Right hindlimb (tissue), 1 donor: Measurements from ENCODE around the gene PROS1.
"Not testable (repeated sequence)": the region's sequence is repeated elsewhere in the genome, so short reads cannot be mapped to it uniquely, and the experiment has no call there.

Source experiments
- DNase-seq: peaks from one replicate; pipeline ENCODE4 v3.0.0-alpha.2; 2018

PROS1 gene

DNA sequence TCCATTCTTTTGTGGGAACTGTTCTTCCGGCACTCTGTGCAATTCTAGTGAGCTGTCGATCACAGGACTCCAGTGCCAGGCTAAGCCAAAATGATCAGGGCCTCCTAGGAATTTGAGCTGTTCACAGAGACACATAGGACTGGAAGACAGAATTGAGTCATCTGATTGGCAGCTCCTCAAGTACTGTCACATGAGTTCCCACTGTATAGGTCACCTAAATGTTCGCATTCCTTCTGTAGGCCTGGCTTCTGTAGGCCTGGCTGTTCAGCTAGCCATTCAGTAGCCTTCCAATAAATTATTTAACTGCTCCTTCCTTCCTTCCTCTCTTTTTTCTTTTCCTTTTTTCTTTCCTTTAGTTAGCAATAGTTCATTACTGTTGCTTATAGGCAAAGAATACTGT lies 4.3 kb downstream of the PROS1 start:
- DNase-seq, result no peak

DNA sequence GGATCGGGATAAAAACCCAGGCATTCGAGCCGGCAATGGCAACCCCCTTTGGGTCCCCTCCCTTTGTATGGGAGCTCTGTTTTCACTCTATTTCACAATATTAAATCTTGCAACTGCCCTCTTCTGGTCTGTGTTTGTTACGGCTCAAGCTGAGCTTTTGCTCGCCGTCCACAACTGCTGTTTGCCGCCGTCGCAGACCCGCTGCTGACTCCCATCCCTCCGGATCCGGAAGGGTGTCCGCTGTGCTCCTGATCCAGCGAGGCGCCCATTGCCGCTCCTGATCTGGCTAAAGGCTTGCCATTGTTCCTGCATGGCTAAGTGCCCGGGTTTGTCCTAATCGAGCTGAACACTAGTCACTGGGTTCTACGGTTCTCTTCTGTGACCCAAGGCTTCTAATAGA lies 8.6 kb downstream of the PROS1 start:
- DNase-seq, result not testable (repeated sequence)

DNA sequence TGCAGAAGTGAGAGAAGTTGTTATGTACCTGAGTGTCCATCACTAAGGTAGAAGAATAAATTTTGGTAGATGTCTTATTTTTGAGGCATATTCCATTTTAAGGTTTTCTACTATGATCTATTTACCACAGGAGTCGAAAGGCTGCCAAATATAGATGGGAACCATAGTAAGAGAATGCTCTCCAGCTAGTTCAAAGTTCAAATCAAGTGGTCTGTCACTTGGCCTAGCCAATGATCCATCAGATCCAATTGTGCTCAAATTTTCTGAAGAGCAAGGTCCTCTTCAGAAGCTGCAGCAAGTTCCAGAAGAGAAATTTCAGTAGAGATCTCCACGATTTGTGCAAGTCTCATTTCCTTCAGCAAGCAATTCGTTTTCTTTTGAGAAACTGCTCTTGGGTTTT lies 10.9 kb downstream of the PROS1 start:
- no peak for DNase-seq

DNA sequence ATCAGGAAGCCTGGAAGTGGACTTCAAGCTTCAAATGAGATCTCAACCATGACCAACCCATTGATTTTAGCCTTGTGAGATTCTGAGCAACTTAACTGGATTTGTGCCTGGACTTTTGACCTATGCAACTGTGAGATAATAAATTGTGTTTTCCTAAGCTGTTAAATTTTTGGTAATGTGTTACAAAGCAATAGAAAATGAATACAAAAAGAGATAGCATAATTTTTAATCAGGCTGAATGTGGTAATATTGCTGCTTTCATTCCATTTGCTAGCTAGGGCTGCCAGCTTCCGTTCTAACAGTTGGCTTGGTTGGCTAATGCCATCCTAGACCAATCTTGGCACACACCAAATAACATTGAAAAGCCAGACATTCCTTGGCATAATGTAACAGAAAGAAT lies 12.2 kb downstream of the PROS1 start:
- no peak for DNase-seq

DNA sequence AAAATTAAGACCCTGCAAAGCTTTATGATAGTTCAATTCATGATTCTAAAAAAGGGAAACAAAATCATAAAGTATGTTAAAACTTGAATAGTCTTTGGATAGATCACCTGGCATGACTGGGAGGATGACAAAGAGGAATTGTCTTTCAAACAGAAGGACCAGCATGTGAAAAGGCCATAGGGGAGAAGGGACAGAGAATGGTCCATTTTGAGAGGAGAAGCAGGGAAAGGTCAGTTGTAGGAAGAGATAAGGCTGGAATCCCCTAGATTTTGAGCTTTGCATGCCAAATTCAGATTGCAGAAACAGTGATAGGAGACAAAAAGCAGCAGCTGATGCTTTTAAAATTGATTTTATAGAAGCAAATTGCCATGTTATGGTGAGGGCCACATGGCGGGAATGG lies 12.7 kb downstream of the PROS1 start:
- no peak for DNase-seq

DNA sequence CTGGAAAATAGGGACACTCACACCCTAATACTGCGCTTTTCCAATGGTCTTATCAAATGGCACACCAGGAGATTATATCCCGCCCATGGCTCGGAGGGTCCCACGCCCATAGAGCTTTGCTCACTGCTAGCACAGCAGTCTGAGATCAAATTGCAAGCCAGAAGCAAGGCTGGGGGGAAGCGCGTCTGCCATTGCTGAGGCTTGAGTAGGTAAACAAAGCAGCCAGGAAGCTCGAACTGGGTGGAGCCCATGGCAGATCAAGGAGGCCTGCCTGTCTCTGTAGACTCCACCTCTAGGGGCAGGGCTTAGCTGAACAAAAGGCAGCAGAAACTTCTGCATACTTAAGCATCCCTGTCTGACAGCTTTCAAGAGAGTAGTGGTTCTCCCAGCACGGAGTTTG lies 23.7 kb downstream of the PROS1 start:
- DNase-seq, result not testable (repeated sequence)

DNA sequence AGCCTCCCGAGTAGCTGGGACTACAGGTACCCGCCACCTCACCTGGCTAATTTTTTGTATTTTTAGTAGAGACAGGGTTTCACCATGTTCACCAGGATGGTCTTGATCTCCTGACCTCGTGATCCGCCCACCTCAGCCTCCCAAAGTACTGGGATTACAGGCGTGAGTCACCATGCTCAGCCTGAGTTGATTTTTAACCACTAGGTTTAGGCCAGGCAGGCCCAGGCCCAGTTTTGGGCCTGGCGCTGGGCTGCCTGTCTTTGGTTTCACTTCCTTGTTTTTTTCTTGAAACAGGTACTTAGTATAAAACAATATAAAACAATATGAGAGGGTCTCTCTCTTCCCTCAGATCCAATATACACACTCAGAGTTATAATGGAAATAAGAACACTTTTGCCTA lies 36.2 kb downstream of the PROS1 start:
- DNase-seq, result not testable (repeated sequence)

DNA sequence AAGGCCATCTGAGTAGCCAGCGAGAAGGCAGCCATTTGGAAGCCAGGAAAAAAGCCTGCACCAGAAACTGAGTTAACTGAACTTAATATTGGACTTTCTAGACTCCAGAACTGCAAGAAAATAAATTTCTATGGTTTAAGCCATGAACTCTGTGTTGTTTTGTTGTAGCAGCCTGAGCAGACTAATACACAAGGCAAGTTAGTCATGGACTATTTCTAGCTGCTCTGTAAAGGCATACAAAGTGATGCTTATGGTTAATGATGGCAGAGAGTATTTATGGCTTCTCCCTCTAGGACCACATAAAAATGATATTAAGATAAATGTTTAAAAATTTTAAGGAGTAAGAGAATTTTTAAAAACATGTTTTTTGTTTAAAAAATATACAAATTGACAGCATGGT lies 37.1 kb downstream of the PROS1 start:
- DNase-seq, result no peak

DNA sequence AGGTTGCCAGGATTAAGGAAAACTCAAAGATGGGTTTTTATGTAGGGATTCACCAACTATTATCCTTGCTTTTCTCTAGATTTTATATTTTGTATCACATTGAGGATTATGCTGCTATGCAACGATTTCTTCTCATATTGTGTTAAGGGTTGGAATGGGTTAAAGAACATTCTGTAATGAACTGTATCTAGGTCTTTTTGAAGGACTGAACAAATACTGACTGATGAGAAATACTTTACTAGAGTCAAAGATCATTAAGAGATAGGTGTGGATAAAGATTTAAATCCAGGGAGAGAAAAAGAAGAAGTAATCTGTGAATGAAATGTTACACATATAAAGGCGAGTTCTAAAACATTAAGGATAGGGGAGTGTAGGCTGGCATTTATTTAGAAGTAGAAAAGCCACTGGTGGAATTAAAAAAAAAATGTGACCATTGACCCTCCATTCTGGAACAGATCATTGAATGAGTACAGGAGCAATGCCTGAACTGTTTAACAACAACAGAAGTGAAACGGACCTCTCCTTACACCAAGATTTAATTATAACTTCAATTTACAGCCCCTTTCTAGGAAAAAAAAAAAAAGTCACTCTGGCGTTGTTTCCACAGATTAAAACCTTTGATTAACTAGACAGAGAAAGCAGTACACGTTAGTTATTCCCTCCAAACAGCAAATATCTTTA lies 39.2 kb downstream of the PROS1 start:
- DNase-seq, result no peak

DNA sequence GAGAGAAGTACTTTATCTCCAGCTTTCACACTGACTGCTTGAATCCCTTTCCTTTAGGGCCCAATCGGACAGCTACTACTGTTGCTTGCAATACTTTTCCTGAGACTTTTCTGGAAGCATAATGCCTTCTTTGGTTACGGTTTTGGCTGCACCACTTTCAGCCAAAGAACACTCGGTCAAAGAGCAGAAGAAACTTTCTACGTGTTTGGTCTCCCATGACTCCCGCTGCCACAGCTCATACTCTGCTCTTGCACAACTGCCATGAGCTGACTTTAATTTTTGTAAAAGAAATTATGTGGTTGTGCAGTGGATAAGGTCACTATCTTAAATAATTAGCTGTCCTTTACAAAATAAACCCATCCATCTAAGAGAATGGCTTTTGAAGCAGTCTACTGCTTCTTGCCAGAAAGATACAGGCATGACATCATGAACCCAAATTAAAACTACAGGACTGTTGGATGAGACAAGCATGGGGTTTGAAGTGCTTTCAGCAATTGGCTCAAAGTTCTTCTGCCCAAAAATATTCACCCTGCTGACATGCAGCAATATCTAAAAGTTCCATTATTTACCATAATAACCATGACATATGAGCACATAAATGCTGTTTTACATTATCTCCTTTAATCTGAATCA lies 42.0 kb downstream of the PROS1 start:
- no peak for DNase-seq

DNA sequence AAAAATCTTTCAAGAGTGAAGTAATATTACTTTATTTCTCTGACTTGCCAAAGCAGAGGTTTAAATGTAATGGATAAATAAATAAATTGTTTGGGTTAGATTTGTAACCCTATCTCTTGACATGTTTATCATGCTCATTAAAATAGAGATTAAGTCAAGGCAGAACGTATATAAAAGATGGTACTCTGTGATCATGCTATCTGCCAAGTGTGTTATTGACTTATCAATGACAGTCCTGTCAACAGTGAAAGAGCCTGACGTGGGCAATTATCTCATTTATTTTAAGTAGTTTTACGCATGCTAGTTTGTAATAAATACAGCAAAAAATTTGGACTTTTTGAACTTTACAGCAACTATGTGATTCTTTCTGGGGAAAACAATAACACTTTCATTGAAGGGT lies 43.7 kb downstream of the PROS1 start:
- DNase-seq, result no peak

DNA sequence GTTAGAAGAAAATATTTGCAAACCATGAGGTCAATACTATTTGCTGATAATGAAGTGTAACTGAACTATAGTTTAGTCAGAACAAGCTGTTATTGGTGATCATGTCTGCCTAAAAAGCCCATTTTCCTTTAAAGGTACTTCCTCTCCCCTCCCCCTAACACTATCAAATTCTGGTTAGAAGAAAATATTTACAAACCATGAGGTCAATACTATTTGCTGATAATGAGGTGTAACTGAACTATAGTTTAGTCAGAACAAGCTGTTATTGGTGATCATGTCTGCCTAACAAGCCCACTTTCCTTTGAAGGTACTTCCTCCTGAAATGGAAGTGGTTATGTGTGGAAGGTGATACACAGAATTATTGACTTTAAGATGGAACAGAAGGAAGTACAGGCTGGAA lies 46.9 kb downstream of the PROS1 start:
- no peak for DNase-seq

DNA sequence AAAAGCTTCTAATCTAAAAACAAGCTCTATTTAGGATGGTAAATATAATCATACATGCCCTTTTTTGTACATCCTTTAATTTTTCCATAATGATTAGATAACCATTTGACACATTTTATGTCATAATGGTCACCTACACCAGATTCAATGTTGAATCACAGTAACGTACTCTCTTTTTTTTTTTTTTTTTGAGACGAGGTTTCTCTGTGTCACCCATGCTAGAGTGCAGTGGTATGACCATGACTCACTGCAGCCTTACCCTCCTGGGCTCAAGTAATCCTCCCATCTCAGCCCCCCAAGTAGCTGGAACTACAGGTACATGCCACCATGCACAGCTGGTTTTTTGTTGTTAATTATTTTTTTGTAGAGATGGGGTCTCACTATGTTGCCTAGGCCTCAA lies 49.2 kb downstream of the PROS1 start:
- no peak for DNase-seq

DNA sequence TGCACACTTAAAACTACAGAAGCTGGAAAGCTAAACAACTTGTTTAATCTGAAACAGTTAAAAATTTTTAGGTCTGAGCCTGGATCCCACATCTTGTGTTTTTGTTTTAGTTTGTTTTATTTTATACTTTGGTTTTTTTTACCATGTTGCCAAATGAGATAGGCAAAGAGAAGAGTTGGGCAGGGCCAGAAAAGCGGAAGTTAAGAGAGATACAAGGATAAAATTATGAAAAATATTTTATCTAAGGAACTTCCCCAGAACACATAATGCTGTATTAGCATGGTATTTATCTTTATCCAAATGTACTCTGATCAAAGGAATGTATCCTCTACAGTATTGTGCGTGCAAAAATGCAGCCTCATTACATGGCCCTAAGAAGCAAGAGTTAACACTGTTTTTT lies 50.7 kb downstream of the PROS1 start:
- DNase-seq, result no peak

DNA sequence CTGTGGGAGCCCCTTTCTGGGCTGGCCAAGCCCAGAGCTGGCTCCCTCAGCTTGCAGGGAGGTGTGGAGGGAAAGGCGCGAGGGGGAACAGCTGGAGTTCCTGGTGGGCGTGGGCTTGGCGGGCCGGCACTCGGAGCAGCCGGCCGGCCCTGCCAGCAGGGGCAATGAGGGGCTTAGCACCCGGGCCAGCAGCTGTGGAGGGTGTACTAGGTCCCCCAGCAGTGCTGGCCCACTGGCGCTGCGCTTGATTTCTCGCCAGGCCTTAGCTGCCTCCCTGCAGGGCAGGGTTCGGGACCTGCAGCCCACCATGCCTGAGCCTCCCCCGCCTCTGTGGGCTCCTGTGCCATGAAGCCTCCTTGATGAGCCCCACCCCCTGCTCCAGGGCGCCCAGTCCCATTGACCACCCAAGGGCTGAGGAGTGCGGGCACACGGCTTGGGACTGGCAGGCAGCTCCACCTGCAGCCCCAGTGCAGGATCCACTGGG lies 56.1 kb downstream of the PROS1 start:
- not testable (repeated sequence) for DNase-seq

DNA sequence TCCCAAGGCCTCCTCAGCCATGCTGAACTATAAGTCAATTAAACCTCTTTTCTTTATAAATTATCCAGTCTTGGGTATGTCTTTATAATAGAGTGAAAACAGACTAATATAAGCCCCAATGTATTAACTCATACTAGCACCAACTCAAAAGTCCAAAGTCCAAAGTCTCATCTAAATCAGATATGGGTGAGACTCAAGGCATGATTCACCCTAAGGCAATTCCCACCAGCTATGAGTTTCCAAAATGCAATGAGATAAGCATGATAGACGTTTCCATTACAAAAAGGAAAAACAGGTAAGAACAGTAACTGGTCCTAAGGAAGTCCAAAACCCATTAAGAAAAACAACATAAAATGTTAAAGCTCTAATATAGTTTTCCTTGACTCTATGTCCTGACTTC lies 60.1 kb downstream of the PROS1 start:
- DNase-seq, result not testable (repeated sequence)

DNA sequence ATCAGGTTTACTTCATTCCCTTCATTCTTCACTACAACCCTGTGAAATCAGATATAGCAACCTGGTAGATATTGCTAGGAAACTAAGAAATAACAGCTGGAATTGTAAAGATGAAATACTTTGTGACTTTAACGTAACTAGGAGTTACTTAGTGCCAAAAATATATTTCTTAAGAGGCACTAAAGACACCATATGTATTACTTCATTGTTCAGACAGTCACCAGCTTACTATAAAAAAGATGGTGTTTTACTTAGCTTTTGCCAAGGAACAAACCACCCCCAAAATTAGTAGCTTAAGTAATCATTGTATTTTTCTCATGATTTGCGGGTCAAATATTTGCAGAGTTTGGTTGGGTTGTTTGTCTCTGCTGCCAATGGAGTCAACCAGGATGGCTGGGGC lies 62.5 kb downstream of the PROS1 start:
- no peak for DNase-seq

DNA sequence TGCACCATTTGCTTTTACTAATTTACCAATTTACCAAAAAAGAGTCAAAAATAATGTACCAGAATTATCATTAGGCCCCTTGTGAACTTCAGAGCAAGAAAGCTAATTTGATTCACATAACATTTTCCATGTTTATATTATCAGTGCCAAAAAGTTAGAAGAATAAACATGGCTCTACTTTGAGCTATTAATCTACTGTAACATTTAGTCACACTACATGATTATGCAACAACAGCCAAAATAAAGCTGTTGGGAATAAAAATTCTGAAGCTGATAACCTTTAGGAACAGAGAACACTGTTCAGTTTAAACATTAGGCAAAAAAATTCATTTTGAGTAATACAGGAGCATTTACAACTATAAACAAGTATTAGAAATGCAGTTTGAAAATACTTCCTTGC lies 63.6 kb downstream of the PROS1 start:
- no peak for DNase-seq

DNA sequence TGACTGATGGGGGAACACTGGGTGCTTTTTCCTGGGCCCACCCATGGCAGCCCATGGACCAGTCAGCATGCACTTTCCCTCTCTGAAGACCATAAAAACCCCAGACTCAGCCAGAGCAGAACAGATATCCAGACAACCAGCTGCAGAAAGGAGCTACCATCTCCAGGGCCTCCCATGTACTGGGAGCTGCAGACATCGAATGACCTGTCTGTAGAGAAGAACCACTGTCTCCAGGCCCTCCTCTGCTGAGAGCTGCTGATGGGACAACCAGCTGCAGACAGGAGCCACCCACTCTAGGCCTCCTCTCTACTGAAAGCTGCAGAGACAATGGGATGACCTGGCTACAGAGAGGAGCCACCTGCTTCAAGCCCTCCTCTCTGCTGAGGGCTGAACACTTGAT lies 66.6 kb downstream of the PROS1 start:
- DNase-seq, result no peak

DNA sequence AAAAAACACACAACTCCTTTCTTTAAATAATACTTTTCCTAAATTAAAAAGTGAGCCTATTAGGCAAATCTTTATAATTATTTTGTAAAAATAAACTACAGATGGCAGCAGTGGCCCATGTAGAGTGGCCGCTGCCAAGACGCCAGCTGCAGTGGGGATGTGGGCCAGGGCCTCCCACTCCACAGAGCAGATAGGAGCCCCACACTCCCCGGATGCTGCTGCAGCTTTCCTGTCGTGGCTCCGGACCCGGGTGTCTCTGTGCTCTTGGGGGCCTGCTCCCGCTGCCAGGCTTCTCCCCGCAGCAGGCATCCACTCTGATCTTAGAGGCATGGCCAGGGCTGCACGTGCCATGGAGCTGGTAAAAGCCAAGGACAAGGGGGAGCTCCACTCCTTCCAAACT lies 67.5 kb downstream of the PROS1 start:
- no peak for DNase-seq

DNA sequence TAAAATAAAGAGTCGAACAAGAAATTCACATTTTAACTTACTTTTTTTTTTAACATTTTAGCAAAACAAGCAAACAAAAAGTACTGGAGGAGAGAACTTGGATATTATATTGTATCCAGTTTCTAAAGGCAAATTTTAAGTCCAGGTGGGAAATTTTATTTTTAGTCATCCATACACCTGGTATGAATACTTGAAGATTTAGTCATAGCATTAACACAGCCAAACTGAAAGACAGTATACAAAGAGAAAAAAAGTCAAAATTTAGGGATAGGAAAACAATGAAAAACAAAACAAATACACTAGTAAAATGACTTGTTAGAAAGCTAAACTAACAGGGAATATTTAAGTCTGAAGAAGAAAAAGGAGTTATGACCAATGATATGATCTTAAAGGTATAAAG lies 69.1 kb downstream of the PROS1 start:
- no peak for DNase-seq

DNA sequence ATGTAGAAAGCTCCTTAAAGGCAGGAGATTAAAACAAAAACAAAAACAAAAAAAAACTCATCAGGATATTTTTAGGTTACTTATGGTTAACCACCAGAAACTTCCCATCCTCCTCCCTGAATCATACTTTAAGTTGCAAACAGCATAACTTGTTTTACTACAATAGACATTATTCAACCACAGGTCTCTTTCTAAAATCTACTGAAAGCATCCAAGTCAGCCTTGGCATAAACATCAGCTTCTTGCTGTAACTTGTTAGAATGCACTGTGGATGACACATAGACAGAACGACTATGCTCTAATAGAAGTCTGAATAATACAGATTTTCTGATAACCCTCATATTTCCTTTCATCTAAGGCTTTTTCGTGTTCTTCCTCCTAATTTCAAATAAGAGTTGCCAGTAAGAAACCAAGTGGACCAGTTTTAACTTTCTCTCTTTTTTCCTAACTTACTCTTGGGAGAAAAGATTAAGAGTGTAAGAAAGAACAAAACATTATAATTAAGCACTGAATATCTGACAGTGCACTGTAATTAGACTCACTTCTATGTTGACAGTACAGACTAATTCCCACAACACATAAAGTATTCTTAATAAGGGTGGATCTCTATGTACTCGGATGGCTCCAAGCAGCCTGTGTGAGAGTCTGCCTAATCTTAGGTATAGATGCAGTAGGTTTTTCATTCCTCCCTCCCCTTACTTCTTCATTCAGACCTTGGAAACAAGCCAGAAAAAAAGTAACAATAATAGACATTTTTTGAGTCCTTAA lies 95.3 kb downstream of the PROS1 start:
- not testable (repeated sequence) for DNase-seq

DNA sequence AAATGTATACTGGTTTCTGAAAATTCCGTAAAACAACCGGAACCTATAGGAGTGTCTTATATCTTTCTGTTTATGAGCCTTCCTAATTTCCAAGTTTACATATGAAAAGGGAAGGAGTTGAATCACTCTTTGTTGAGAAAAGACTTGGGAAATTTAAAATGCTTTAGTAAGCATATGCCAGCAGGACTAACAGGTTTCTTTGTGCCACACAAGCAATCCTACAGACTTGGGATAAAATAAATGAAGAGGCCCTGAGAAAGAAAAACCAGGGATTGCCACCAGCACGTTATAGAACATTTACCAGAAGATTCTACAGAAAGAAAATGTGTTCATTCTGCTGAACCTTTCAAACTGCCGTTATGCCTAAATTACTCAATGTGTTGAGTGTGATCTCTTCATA lies 96.3 kb downstream of the PROS1 start:
- not testable (repeated sequence) for DNase-seq

DNA sequence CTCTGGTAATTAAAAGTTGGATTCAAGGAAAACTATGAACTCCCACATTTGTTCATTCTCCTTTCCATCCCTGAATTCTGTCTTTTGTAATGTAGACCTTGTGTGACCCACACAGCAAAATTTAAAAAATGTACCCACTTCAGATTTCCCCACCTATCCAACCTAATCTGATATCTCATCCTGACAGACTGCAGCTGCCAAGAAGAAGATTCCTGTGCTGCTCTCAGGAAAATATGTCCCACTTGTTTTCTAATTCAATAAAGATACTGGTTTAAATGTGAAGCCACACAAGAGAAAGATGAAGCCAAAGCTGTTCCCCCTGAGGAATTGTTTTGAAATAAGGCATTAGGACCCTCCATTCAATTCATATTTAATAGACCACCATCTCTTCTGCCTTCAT lies 100.3 kb downstream of the PROS1 start:
- not testable (repeated sequence) for DNase-seq
